NCI-H146 treated with DMSO at 0.1 percent for 48 hours (cell line): ENCODE measurements around the gene CMC2.

Experiments used
- DNase-seq: peaks from one replicate; lab custom pipeline; 2025; ENCODE audit not compliant: unreplicated experiment; lab: John Stamatoyannopoulos, UW

The CMC2 gene

GRCh38 chr16:80976946-80977345 is 29.7 kb downstream of the CMC2 start:
- DNase-seq = no peak

GRCh38 chr16:80974649-80975376 is 31.9 kb downstream of the CMC2 start:
- no peak for DNase-seq

GRCh38 chr16:80973991-80974390 is 32.7 kb downstream of the CMC2 start:
- no peak for DNase-seq

GRCh38 chr16:80972611-80973010 is 34.1 kb downstream of the CMC2 start:
- no peak for DNase-seq

GRCh38 chr16:80971819-80972218 is 34.9 kb downstream of the CMC2 start:
- peak; percentile 10 for DNase-seq

- DNase-seq = no peak
Measured at GRCh38 chr16:80969114-80969484, 37.6 kb downstream of the CMC2 start.

GRCh38 chr16:80968386-80969113 is 38.1 kb downstream of the CMC2 start:
- DNase-seq = no peak

GRCh38 chr16:80966617-80967016 is 40.1 kb downstream of the CMC2 start:
- no peak for DNase-seq

- DNase-seq = no peak
Measured at GRCh38 chr16:80964351-80964750, 42.3 kb downstream of the CMC2 start.

- no peak for DNase-seq
Measured at GRCh38 chr16:80962879-80963278, 43.8 kb downstream of the CMC2 start.

GRCh38 chr16:80958284-80958683 is 48.4 kb downstream of the CMC2 start:
- no peak for DNase-seq

- peak; percentile 90 for DNase-seq
Measured at GRCh38 chr16:80954985-80955384, 51.7 kb downstream of the CMC2 start.

- DNase-seq = no peak
Measured at GRCh38 chr16:80948886-80949493, 57.7 kb downstream of the CMC2 start.

- DNase-seq = no peak
Measured at GRCh38 chr16:80947708-80948625, 58.7 kb downstream of the CMC2 start.

- no peak for DNase-seq
Measured at GRCh38 chr16:80947239-80947638, 59.4 kb downstream of the CMC2 start.

- no peak for DNase-seq
Measured at GRCh38 chr16:80946481-80946880, 60.2 kb downstream of the CMC2 start.

GRCh38 chr16:80940069-80940856 is 66.4 kb downstream of the CMC2 start:
- no peak for DNase-seq

- no peak for DNase-seq
Measured at GRCh38 chr16:80938879-80939260, 67.8 kb downstream of the CMC2 start.

GRCh38 chr16:80938004-80938878 is 68.4 kb downstream of the CMC2 start:
- no peak for DNase-seq
